Smooth muscle cell (in vitro differentiated cells): ENCODE measurements around the gene BBIP1. TPM values are rescaled to one million over a fixed set of nuclear protein-coding genes. Genes with fewer than 3 reads are reported as not detected.

Source experiments
- DNase-seq: peaks from one replicate; lab custom pipeline; 2025; ENCODE audit not compliant: unreplicated experiment; lab: John Stamatoyannopoulos, UW
- H2AFZ ChIP-seq: fragments of 200-600 bp; sonication (generic); 2 replicates; pipeline ENCODE4 v1.6.0; 2016; ENCODE audit warnings: antibody characterized with exemption, low read depth, mild to moderate bottlenecking
- H3F3A ChIP-seq: fragments of 200-600 bp; sonication (generic); 2 replicates; pipeline ENCODE4 v1.6.0; 2017; ENCODE audit warnings: antibody characterized with exemption, low read depth
- H3K27ac ChIP-seq: fragments of 200-600 bp; sonication (generic); 2 replicates; pipeline ENCODE4 v1.5.1; 2016; ENCODE audit warnings: low read depth, mild to moderate bottlenecking
- H3K27me3 ChIP-seq: fragments of 200-600 bp; sonication (generic); 2 replicates; pipeline ENCODE4 v1.6.1; 2016; ENCODE audit warnings: low read depth, mild to moderate bottlenecking
- H3K36me3 ChIP-seq: fragments of 200-600 bp; sonication (generic); 2 replicates; pipeline ENCODE4 v1.5.1; 2016; ENCODE audit warnings: low read depth
- H3K4me1 ChIP-seq: fragments of 200-600 bp; sonication (generic); 2 replicates; pipeline ENCODE4 v1.5.1; 2016; ENCODE audit warnings: low read depth
- H3K4me2 ChIP-seq: fragments of 200-600 bp; sonication (generic); 2 replicates; pipeline ENCODE4 v1.6.0; 2016; ENCODE audit warnings: mild to moderate bottlenecking
- H3K4me3 ChIP-seq: fragments of 200-600 bp; sonication (generic); 2 replicates; pipeline ENCODE4 v1.5.1; 2016; ENCODE audit warnings: mild to moderate bottlenecking
- H3K79me2 ChIP-seq: fragments of 200-600 bp; sonication (generic); 2 replicates; pipeline ENCODE4 v1.6.0; 2016; ENCODE audit warnings: low read depth, mild to moderate bottlenecking
- H3K9ac ChIP-seq: fragments of 200-600 bp; sonication (generic); 2 replicates; pipeline ENCODE4 v1.6.0; 2016; ENCODE audit warnings: low read depth
- H3K9me3 ChIP-seq: fragments of 200-600 bp; sonication (generic); replicated peaks from 2 replicates; pipeline ENCODE4 v1.5.1; 2016; ENCODE audit warnings: low read depth
- H4K20me1 ChIP-seq: fragments of 200-600 bp; sonication (generic); 2 replicates; pipeline ENCODE4 v1.6.0; 2016; ENCODE audit warnings: low read depth
- CTCF ChIP-seq: fragments of 200-600 bp; sonication (generic); IDR thresholded peaks from 2 replicates; pipeline ENCODE4 v1.5.1; 2017; ENCODE audit warnings: borderline replicate concordance, mild to moderate bottlenecking, antibody characterized with exemption; ENCODE audit not compliant: insufficient read depth, poor library complexity, severe bottlenecking
- WGBS: methylation state at CpG from one replicate; pipeline ENCODE4 v1.1.7; 2016; ENCODE audit warnings: low lambda C conversion rate; 5-methylcytosine and 5-hydroxymethylcytosine counted together
- polyA plus RNA-seq: library from polyadenylated mRNA; unstranded; fragments of >200 nt; fragmentation: Nextera tagmentation; extraction: Ambion mirVana; gene quantifications from 2 replicates; pipeline ENCODE4 v1.2.1, GENCODE V29; 2016
- total RNA-seq: library from RNA; depleted of rRNA; stranded (reverse); fragments of >200 nt; gene quantifications from 2 replicates; pipeline ENCODE4 v1.2.3, GENCODE V29; 2014

BBIP1 gene
- total and polyA plus RNA-seq, 2 experiments from 2014 or later: 17.8 to 22.3 TPM

- no peak overlapping the region for H3K9ac ChIP-seq
- no peak overlapping the region for H3K4me2 ChIP-seq
- DNase-seq: no peak
- WGBS: 87% methylated on average over 2 of the region's 2 CpGs
- peak overlapping the region; percentile 79 for H3K4me3 ChIP-seq
- no peaks in the 10 kb centered on the region for H3K9me3 ChIP-seq
- no peak overlapping the region for H3K27ac ChIP-seq
- no peaks in the 10 kb centered on the region for H3F3A ChIP-seq
- H3K27me3 ChIP-seq: no peaks in the 10 kb centered on the region
- no peak for TF ChIP-seq CTCF
- no peaks in the 10 kb centered on the region for H3K36me3 ChIP-seq
- H3K79me2 ChIP-seq: peaks cover 62% of the 10 kb centered on the region
- H3K4me1 ChIP-seq: peaks cover 23% of the 10 kb centered on the region
- H4K20me1 ChIP-seq: peaks cover 61% of the 10 kb centered on the region
- H2AFZ ChIP-seq: no peak overlapping the region
Measured at GRCh38 chr10:110876000-110876399, 43.0 kb downstream of the BBIP1 start.

- peak overlapping the region; percentile 95 for H3K9ac ChIP-seq
- H3K4me3 ChIP-seq: peak overlapping the region; percentile 79
- TF ChIP-seq CTCF: no peak
- H3K9me3 ChIP-seq: no peaks in the 10 kb centered on the region
- H3K79me2 ChIP-seq: peaks cover 59% of the 10 kb centered on the region
- H2AFZ ChIP-seq: no peak overlapping the region
- DNase-seq: no peak
- peaks cover 27% of the 10 kb centered on the region for H3K4me1 ChIP-seq
- H3K27ac ChIP-seq: no peak overlapping the region
- WGBS: 89% methylated on average over 2 of the region's 2 CpGs
- H3K36me3 ChIP-seq: no peaks in the 10 kb centered on the region
- no peaks in the 10 kb centered on the region for H3K27me3 ChIP-seq
- H4K20me1 ChIP-seq: peaks cover 56% of the 10 kb centered on the region
- H3F3A ChIP-seq: no peaks in the 10 kb centered on the region
- H3K4me2 ChIP-seq: peak overlapping the region; percentile 96
Measured at GRCh38 chr10:110873951-110874350, 45.0 kb downstream of the BBIP1 start.

- Histone ChIP-seq H3K27ac (peak overlapping the region; percentile 91), H4K20me1 (peaks cover 50% of the 10 kb centered on the region), H2AFZ (peak overlapping the region; percentile 23), H3K9me3 (no peaks in the 10 kb centered on the region), H3K4me2 (peak overlapping the region; percentile 96), H3F3A (no peaks in the 10 kb centered on the region), H3K79me2 (peaks cover 56% of the 10 kb centered on the region), H3K4me1 (peaks cover 27% of the 10 kb centered on the region), H3K9ac (peak overlapping the region; percentile 95), H3K27me3 (no peaks in the 10 kb centered on the region), H3K36me3 (no peaks in the 10 kb centered on the region), H3K4me3 (peak overlapping the region; percentile 79)
- 13% methylated on average over 16 of the region's 16 CpGs for WGBS
- DNase-seq: no peak
- TF ChIP-seq CTCF: no peak
Measured at GRCh38 chr10:110872984-110873923, 45.7 kb downstream of the BBIP1 start.
